NCI-H510A treated with DMSO at 0.1 percent for 48 hours (cell line): ENCODE results near the gene WDR43.

ENCODE experiments used
- DNase-seq: peaks from one replicate; lab custom pipeline; 2025; lab: John Stamatoyannopoulos, UW

WDR43 gene

DNA sequence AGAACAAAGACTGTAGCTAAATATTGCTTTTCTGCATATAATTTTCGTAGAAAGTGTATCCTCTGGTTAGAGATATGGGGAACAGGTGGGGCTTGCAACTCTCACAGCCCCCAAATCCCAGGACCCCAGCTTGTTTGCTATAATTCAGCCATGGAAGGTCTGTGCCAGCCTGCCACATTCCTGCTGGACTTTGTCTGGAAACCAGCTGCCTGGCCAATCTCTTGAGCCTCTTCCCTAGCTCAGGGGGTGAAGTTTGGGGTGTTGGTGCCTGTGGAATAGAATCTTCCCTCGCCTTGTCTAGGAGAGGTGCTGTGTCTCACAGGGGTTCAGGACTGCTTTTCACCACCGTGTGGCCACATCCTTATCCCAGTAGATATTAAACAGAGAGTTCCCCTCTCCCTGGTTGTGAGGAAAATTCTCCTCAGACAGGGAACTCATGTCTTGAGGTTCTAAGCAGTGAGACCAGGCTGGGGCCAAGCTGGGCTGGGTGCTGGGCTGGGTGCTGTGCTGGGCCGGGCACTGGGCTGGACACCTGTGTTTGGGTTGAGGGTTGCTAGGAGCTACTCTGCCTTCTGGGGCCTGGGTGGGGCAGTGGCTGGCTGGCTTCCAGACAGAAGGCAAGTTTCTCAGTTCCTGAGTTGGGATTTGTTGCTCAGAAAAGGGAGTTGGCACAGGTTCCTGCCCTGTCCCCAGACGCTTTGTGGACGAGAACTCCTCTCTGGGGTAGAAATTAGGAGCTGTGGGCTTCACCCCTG lies 98.9 kb downstream of the WDR43 start:
- DNase-seq = no peak

GRCh38 chr2:28994074-28994473 lies 99.6 kb downstream of the WDR43 start:
- DNase-seq = no peak

DNA sequence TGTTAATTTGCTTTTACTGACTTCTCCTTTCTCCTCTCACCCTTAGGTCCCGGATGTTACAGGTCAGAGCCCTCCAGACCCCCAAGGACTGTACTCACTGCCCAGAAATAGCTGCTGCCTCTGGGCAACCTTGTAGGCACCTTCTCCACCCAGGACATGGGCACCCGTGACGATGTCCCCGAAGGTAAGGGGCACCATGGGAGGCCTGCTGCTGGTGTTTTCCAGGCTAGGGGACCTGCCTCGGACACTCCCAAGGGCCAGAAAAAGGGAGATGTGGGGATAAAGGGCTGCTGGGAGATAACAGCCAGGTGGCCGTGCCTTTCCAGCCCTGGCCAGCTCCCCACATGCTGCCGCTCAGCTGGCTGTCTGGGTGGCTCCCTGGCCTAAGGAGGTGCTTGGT lies 100.2 kb downstream of the WDR43 start:
- no peak for DNase-seq

DNA sequence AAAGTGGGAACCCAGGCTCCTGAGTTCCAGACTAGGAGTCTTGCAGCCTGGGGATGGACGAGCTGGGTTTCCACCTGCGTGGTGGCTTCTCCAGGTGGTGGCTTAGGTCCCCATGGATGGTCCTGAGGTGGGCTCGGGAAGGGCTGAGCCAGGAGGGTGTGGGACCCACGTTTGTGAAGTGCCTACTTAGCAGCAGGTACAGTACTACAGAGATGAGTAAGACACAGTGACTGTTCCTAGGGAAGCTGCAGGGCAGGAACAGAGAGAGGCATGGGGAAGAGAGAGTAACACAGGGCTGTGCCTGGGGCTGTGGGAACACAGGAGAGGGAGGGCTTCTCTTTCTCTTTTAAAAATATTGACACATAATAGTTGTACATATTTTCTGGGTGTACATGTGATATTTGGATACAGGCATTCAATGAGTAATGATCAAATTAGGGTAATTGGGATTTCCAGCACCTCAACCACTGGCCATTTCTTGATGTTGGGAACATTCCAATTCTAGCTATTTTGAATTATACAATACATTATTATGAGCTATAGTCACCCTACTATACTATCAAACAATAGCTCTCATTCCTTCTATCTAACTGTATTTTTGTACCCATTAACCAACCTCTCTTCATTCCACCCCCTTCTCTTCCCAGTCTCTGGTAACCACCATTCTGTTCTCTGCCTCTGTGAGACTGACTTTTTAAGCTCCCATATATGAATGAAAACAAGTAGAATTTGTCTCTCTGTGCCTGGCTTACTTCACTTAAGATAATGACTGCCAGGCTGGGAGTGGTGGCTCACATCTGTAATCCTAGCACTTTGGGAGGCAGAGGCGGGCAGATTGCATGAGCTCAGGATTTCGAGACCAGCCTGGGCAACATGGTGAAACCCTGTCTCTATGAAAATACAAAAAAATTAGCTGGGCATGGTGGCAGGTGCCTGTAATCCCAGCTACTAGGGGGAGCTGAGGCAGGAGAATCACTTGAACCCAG lies 101.6 kb downstream of the WDR43 start:
- no peak for DNase-seq

DNA sequence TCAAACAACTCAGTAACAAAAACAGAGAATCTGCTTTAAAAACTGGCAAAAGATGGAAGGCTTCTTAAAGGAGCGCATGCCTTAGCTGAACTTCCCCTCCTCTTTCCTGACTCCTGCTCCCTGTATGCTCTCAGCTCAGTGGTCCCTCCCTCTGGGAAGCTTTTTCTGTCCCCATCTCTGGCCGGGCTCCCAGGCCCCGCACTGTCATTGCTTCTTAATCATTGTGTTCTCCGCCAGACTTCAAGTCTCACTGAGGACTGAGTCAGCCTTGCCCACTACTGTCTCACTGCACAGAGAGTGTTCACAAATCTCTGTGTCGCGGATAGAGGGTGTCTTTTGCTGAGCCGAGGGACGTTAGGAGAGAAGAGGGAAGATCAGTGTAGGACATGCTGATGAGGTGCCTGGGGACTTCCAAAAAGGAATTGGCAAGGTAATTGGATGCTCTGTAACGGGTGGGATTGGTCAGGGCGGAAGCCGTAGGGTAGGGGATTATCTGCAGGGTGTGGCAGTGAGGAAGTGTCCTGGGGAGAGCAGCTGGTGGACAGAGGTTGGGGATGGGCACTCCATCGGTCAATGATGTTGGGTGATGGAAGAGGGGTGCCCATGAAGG lies 102.9 kb downstream of the WDR43 start:
- DNase-seq = no peak
